ENCODE results near the gene NRL.
"Not testable (repeated sequence)": the region's sequence is repeated elsewhere in the genome, so short reads cannot be mapped to it uniquely, and the experiment has no call there.

NRL gene

GRCh38 chr14:24051176-24051788 lies 63.5 kb downstream of the NRL start:
- Histone ChIP-seq H3K4me1 (ENCODE audit: insufficient read depth, low read length) (no peaks in the 10 kb centered on the region), H3K9ac (ENCODE audit: low read depth, low read length) (peak overlapping the region; percentile 72)

GRCh38 chr14:24050753-24051152 lies 64.0 kb downstream of the NRL start:
- not testable (repeated sequence) for H3K9ac ChIP-seq (ENCODE audit: low read depth, low read length); H3K36me3 ChIP-seq (ENCODE audit: insufficient read depth, low read length); H3K9me3 ChIP-seq (ENCODE audit: control insufficient read depth, insufficient read depth, low read length)

More at GRCh38 chr14:24051176-24051788, 63.5 kb downstream of the NRL start:
- H3K36me3 ChIP-seq (ENCODE audit: insufficient read depth, low read length) = no peaks in the 10 kb centered on the region
- no peaks in the 10 kb centered on the region for H3K9me3 ChIP-seq (ENCODE audit: control insufficient read depth, insufficient read depth, low read length)

GRCh38 chr14:24049002-24049401 lies 65.7 kb downstream of the NRL start:
- not testable (repeated sequence) for H3K4me1 ChIP-seq (ENCODE audit: insufficient read depth, low read length); H3K9me3 ChIP-seq (ENCODE audit: control insufficient read depth, insufficient read depth, low read length); H3K9ac ChIP-seq (ENCODE audit: low read depth, low read length); H3K36me3 ChIP-seq (ENCODE audit: insufficient read depth, low read length)

More at GRCh38 chr14:24050753-24051152, 64.0 kb downstream of the NRL start:
- H3K4me1 ChIP-seq (ENCODE audit: insufficient read depth, low read length) = not testable (repeated sequence)

- H3K9ac ChIP-seq (ENCODE audit: low read depth, low read length) = no peak overlapping the region
- no peaks in the 10 kb centered on the region for H3K36me3 ChIP-seq (ENCODE audit: insufficient read depth, low read length)
Observed at GRCh38 chr14:24042746-24043145, 72.0 kb downstream of the NRL start.

GRCh38 chr14:24040692-24041091 lies 74.1 kb downstream of the NRL start:
- Histone ChIP-seq H3K9me3 (ENCODE audit: control insufficient read depth, insufficient read depth, low read length) (no peaks in the 10 kb centered on the region), H3K36me3 (ENCODE audit: insufficient read depth, low read length) (no peaks in the 10 kb centered on the region), H3K4me1 (ENCODE audit: insufficient read depth, low read length) (no peaks in the 10 kb centered on the region), H3K9ac (ENCODE audit: low read depth, low read length) (no peak overlapping the region)

More at GRCh38 chr14:24042746-24043145, 72.0 kb downstream of the NRL start:
- Histone ChIP-seq H3K9me3 (ENCODE audit: control insufficient read depth, insufficient read depth, low read length) (no peaks in the 10 kb centered on the region), H3K4me1 (ENCODE audit: insufficient read depth, low read length) (no peaks in the 10 kb centered on the region)

- H3K9me3 ChIP-seq (ENCODE audit: control insufficient read depth, insufficient read depth, low read length) = no peaks in the 10 kb centered on the region
- H3K4me1 ChIP-seq (ENCODE audit: insufficient read depth, low read length) = no peaks in the 10 kb centered on the region; the same call in 1 of the 2 replicates
- no peak overlapping the region for H3K9ac ChIP-seq (ENCODE audit: low read depth, low read length)
- H3K36me3 ChIP-seq (ENCODE audit: insufficient read depth, low read length) = no peaks in the 10 kb centered on the region
Observed at GRCh38 chr14:24038686-24039085, 76.1 kb downstream of the NRL start.

- Histone ChIP-seq H3K4me1 (ENCODE audit: insufficient read depth, low read length) (no peaks in the 10 kb centered on the region; the same call in 1 of the 2 replicates), H3K36me3 (ENCODE audit: insufficient read depth, low read length) (no peaks in the 10 kb centered on the region), H3K9ac (ENCODE audit: low read depth, low read length) (no peak overlapping the region), H3K9me3 (ENCODE audit: control insufficient read depth, insufficient read depth, low read length) (no peaks in the 10 kb centered on the region; the same call in 1 of the 2 replicates)
Observed at GRCh38 chr14:24037658-24038037, 77.1 kb downstream of the NRL start.

GRCh38 chr14:24036963-24037657 lies 77.6 kb downstream of the NRL start:
- H3K4me1 ChIP-seq (ENCODE audit: insufficient read depth, low read length); H3K9me3 ChIP-seq (ENCODE audit: control insufficient read depth, insufficient read depth, low read length); H3K36me3 ChIP-seq (ENCODE audit: insufficient read depth, low read length): not testable (repeated sequence)
- peak overlapping the region; percentile 76; the same call in 1 of the 2 replicates for H3K9ac ChIP-seq (ENCODE audit: low read depth, low read length)

- H3K36me3 ChIP-seq (ENCODE audit: insufficient read depth, low read length) = no peaks in the 10 kb centered on the region
- no peaks in the 10 kb centered on the region; the same call in none of the 2 replicates for H3K9me3 ChIP-seq (ENCODE audit: control insufficient read depth, insufficient read depth, low read length)
- peak overlapping the region; percentile 76 for H3K9ac ChIP-seq (ENCODE audit: low read depth, low read length)
- no peaks in the 10 kb centered on the region; the same call in 1 of the 2 replicates for H3K4me1 ChIP-seq (ENCODE audit: insufficient read depth, low read length)
Observed at GRCh38 chr14:24036169-24036962, 78.4 kb downstream of the NRL start.

- not testable (repeated sequence) for H3K4me1 ChIP-seq (ENCODE audit: insufficient read depth, low read length); H3K36me3 ChIP-seq (ENCODE audit: insufficient read depth, low read length); H3K9me3 ChIP-seq (ENCODE audit: control insufficient read depth, insufficient read depth, low read length)
- H3K9ac ChIP-seq (ENCODE audit: low read depth, low read length) = peak overlapping the region; percentile 76; the same call in 1 of the 2 replicates
Observed at GRCh38 chr14:24035769-24036168, 79.0 kb downstream of the NRL start.

- Histone ChIP-seq H3K9me3 (ENCODE audit: control insufficient read depth, insufficient read depth, low read length) (no peaks in the 10 kb centered on the region; the same call in none of the 2 replicates), H3K36me3 (ENCODE audit: insufficient read depth, low read length) (no peaks in the 10 kb centered on the region), H3K9ac (ENCODE audit: low read depth, low read length) (no peak overlapping the region), H3K4me1 (ENCODE audit: insufficient read depth, low read length) (no peaks in the 10 kb centered on the region; the same call in 1 of the 2 replicates)
Observed at GRCh38 chr14:24032727-24033418, 81.9 kb downstream of the NRL start.

GRCh38 chr14:24031331-24031730 lies 83.4 kb downstream of the NRL start:
- H3K9me3 ChIP-seq (ENCODE audit: control insufficient read depth, insufficient read depth, low read length); H3K9ac ChIP-seq (ENCODE audit: low read depth, low read length); H3K36me3 ChIP-seq (ENCODE audit: insufficient read depth, low read length); H3K4me1 ChIP-seq (ENCODE audit: insufficient read depth, low read length): not testable (repeated sequence)

GRCh38 chr14:24029687-24030086 lies 85.1 kb downstream of the NRL start:
- H3K9me3 ChIP-seq (ENCODE audit: control insufficient read depth, insufficient read depth, low read length); H3K4me1 ChIP-seq (ENCODE audit: insufficient read depth, low read length); H3K9ac ChIP-seq (ENCODE audit: low read depth, low read length); H3K36me3 ChIP-seq (ENCODE audit: insufficient read depth, low read length): not testable (repeated sequence)

Data from ES-I3 (cell line).